HG02571 (cell line): ENCODE data around the gene TICAM1.
"Not testable (repeated sequence)": the region's sequence is repeated elsewhere in the genome, so short reads cannot be mapped to it uniquely, and the experiment has no call there.

Source experiments
- ATAC-seq: cut with Tn5 transposase; IDR thresholded peaks from one replicate; pipeline ENCODE4 v1.9.1; 2021; ENCODE audit warnings: mild to moderate bottlenecking, moderate library complexity; ENCODE audit not compliant: unreplicated experiment

Gene TICAM1

GRCh38 chr19:4845975-4846374, 14.5 kb upstream of the TICAM1 start:
- not testable (repeated sequence) for ATAC-seq

- ATAC-seq: no peak
Measured at GRCh38 chr19:4844348-4845179, 13.1 kb upstream of the TICAM1 start.

GRCh38 chr19:4843647-4843965, 12.1 kb upstream of the TICAM1 start:
- ATAC-seq: no peak

- no peak for ATAC-seq
Measured at GRCh38 chr19:4839192-4839591, 7.7 kb upstream of the TICAM1 start.

GRCh38 chr19:4832776-4833175, 1.3 kb upstream of the TICAM1 start:
- no peak for ATAC-seq

GRCh38 chr19:4831979-4832340, 448 bp upstream of the TICAM1 start:
- not testable (repeated sequence) for ATAC-seq

GRCh38 chr19:4830768-4831265, 695 bp downstream of the TICAM1 start:
- no peak for ATAC-seq

- no peak for ATAC-seq
Measured at GRCh38 chr19:4830332-4830731, 1.2 kb downstream of the TICAM1 start.

- no peak for ATAC-seq
Measured at GRCh38 chr19:4829001-4829712, 2.4 kb downstream of the TICAM1 start.

- ATAC-seq: no peak
Measured at GRCh38 chr19:4823577-4823976, 7.9 kb downstream of the TICAM1 start.

- not testable (repeated sequence) for ATAC-seq
Measured at GRCh38 chr19:4822354-4822753, 9.2 kb downstream of the TICAM1 start.

GRCh38 chr19:4821265-4821664, 10.2 kb downstream of the TICAM1 start:
- no peak for ATAC-seq

GRCh38 chr19:4817467-4818277, 13.8 kb downstream of the TICAM1 start:
- ATAC-seq: no peak

- no peak for ATAC-seq
Measured at GRCh38 chr19:4816950-4817278, 14.6 kb downstream of the TICAM1 start.

- no peak for ATAC-seq
Measured at GRCh38 chr19:4816202-4816949, 15.1 kb downstream of the TICAM1 start.

GRCh38 chr19:4815426-4816201, 15.9 kb downstream of the TICAM1 start:
- no peak for ATAC-seq

GRCh38 chr19:4814625-4815425, 16.7 kb downstream of the TICAM1 start:
- ATAC-seq: no peak

- no peak for ATAC-seq
Measured at GRCh38 chr19:4811328-4812131, 20.0 kb downstream of the TICAM1 start.
